ENCODE data around the gene PCBP4.

Gene PCBP4

GRCh38 chr3:51932471-51933370, 34.5 kb downstream of the PCBP4 start:
- Histone ChIP-seq H3K4me2 (ENCODE audit: low read length) (no peak overlapping the region), H3K36me3 (ENCODE audit: control insufficient read depth, low read length) (peaks cover 46% of the 10 kb centered on the region), H3K79me2 (ENCODE audit: control insufficient read depth, low read length) (no peaks in the 10 kb centered on the region), H3K27ac (ENCODE audit: low read depth, low read length) (no peak overlapping the region), H3K27me3 (ENCODE audit: control insufficient read depth, low read length) (no peaks in the 10 kb centered on the region), H3F3A (ENCODE audit: control insufficient read depth, insufficient read depth) (no peaks in the 10 kb centered on the region), H4K20me1 (ENCODE audit: control insufficient read depth, insufficient read depth, low read depth, low read length) (no peaks in the 10 kb centered on the region; the same call in 1 of the 2 replicates), H3K9me3 (ENCODE audit: control insufficient read depth, insufficient read depth, low read length) (no peaks in the 10 kb centered on the region), H3K4me1 (ENCODE audit: control insufficient read depth, low read length) (no peaks in the 10 kb centered on the region), H3K9me2 (replicated peaks; ENCODE audit: control insufficient read depth, low read length) (no peaks in the 10 kb centered on the region), H3K4me3 (ENCODE audit: low read length) (no peak overlapping the region)
- TF ChIP-seq EZH2phosphoT487 (IDR thresholded peaks at IDR 0.05; ENCODE audit: borderline replicate concordance, low read length) (no peak), CTCF (IDR thresholded peaks at IDR 0.05; ENCODE audit: low read depth, low read length, poor library complexity, severe bottlenecking) (no peak)

GRCh38 chr3:51931756-51932155, 35.5 kb downstream of the PCBP4 start:
- H3K9me2 ChIP-seq (replicated peaks; ENCODE audit: control insufficient read depth, low read length), result no peaks in the 10 kb centered on the region
- no peak overlapping the region for H3K4me3 ChIP-seq (ENCODE audit: low read length)
- H4K20me1 ChIP-seq (ENCODE audit: control insufficient read depth, insufficient read depth, low read depth, low read length), result no peaks in the 10 kb centered on the region
- no peaks in the 10 kb centered on the region for H3K9me3 ChIP-seq (ENCODE audit: control insufficient read depth, insufficient read depth, low read length)
- no peak for TF ChIP-seq EZH2phosphoT487 (IDR thresholded peaks at IDR 0.05; ENCODE audit: borderline replicate concordance, low read length)
- no peak for TF ChIP-seq CTCF (IDR thresholded peaks at IDR 0.05; ENCODE audit: low read depth, low read length, poor library complexity, severe bottlenecking)
- no peaks in the 10 kb centered on the region for H3K4me1 ChIP-seq (ENCODE audit: control insufficient read depth, low read length)
- no peaks in the 10 kb centered on the region for H3F3A ChIP-seq (ENCODE audit: control insufficient read depth, insufficient read depth)
- H3K27ac ChIP-seq (ENCODE audit: low read depth, low read length), result no peak overlapping the region
- peaks cover 37% of the 10 kb centered on the region for H3K36me3 ChIP-seq (ENCODE audit: control insufficient read depth, low read length)
- H3K4me2 ChIP-seq (ENCODE audit: low read length), result no peak overlapping the region
- no peaks in the 10 kb centered on the region for H3K79me2 ChIP-seq (ENCODE audit: control insufficient read depth, low read length)
- H3K27me3 ChIP-seq (ENCODE audit: control insufficient read depth, low read length), result no peaks in the 10 kb centered on the region

GRCh38 chr3:51930439-51930838, 36.8 kb downstream of the PCBP4 start:
- TF ChIP-seq CTCF (IDR thresholded peaks at IDR 0.05; ENCODE audit: low read depth, low read length, poor library complexity, severe bottlenecking) (no peak), EZH2phosphoT487 (IDR thresholded peaks at IDR 0.05; ENCODE audit: borderline replicate concordance, low read length) (no peak)
- Histone ChIP-seq H3F3A (ENCODE audit: control insufficient read depth, insufficient read depth) (no peaks in the 10 kb centered on the region), H3K36me3 (ENCODE audit: control insufficient read depth, low read length) (peaks cover 24% of the 10 kb centered on the region), H3K9me3 (ENCODE audit: control insufficient read depth, insufficient read depth, low read length) (no peaks in the 10 kb centered on the region), H3K4me2 (ENCODE audit: low read length) (no peak overlapping the region), H3K27ac (ENCODE audit: low read depth, low read length) (no peak overlapping the region), H3K4me1 (ENCODE audit: control insufficient read depth, low read length) (no peaks in the 10 kb centered on the region), H3K79me2 (ENCODE audit: control insufficient read depth, low read length) (no peaks in the 10 kb centered on the region), H3K9me2 (replicated peaks; ENCODE audit: control insufficient read depth, low read length) (no peaks in the 10 kb centered on the region), H3K27me3 (ENCODE audit: control insufficient read depth, low read length) (no peaks in the 10 kb centered on the region), H4K20me1 (ENCODE audit: control insufficient read depth, insufficient read depth, low read depth, low read length) (no peaks in the 10 kb centered on the region), H3K4me3 (ENCODE audit: low read length) (no peak overlapping the region)

Measured in DOHH2 (cell line).